HEK293T (cell line): ENCODE data around the gene GCLM.

ENCODE experiments used
- ARNT ChIP-seq: fragments of 450-650 bp; IDR thresholded peaks from 2 replicates; pipeline ENCODE4 v1.6.1; 2017; ENCODE audit warnings: mild to moderate bottlenecking
- BHLHE40 ChIP-seq: fragments of 450-650 bp; IDR thresholded peaks from 2 replicates; pipeline ENCODE4 v1.6.1; 2016; ENCODE audit warnings: mild to moderate bottlenecking, moderate library complexity, borderline replicate concordance
- ELF4 ChIP-seq: fragments of 450-650 bp; IDR thresholded peaks from 2 replicates; pipeline ENCODE4 v1.6.1; 2017; ENCODE audit warnings: antibody characterized with exemption
- FOXA1 ChIP-seq: fragments of 450-650 bp; IDR thresholded peaks from 2 replicates; pipeline ENCODE4 v1.6.1; 2016; ENCODE audit warnings: mild to moderate bottlenecking
- HDGF ChIP-seq: fragments of 450-650 bp; IDR thresholded peaks from 2 replicates; pipeline ENCODE4 v1.6.1; 2017; ENCODE audit warnings: antibody characterized with exemption, borderline replicate concordance
- L3MBTL2 ChIP-seq: fragments of 450-650 bp; conservative IDR thresholded peaks from 2 replicates; pipeline ENCODE4 v1.6.1; 2016; ENCODE audit warnings: mild to moderate bottlenecking
- LEF1 ChIP-seq: fragments of 450-650 bp; IDR thresholded peaks from 2 replicates; pipeline ENCODE4 v1.6.1; 2017; ENCODE audit warnings: mild to moderate bottlenecking, borderline replicate concordance
- NFRKB ChIP-seq: fragments of 450-650 bp; IDR thresholded peaks from 2 replicates; pipeline ENCODE4 v1.6.1; 2016; ENCODE audit warnings: mild to moderate bottlenecking, moderate library complexity
- PKNOX1 ChIP-seq: fragments of 450-650 bp; IDR thresholded peaks from 2 replicates; pipeline ENCODE4 v1.6.1; 2016
- SP1 ChIP-seq: fragments of 450-650 bp; IDR thresholded peaks from 2 replicates; pipeline ENCODE4 v1.6.1; 2017
- SUZ12 ChIP-seq: fragments of 450-650 bp; IDR thresholded peaks from 2 replicates; pipeline ENCODE4 v1.6.1; 2016; ENCODE audit warnings: mild to moderate bottlenecking
- ZNF384 ChIP-seq: fragments of 450-650 bp; IDR thresholded peaks from 2 replicates; pipeline ENCODE4 v1.6.1; 2016

GRCh38 chr1:93841771-93842170 lies 67.5 kb downstream of the GCLM start:
- TF ChIP-seq PKNOX1: no peak
- TF ChIP-seq FOXA1: no peak
- no peak for TF ChIP-seq HDGF
- TF ChIP-seq ARNT: no peak
- TF ChIP-seq NFRKB: no peak
- no peak for TF ChIP-seq ELF4
- no peak for TF ChIP-seq LEF1
- TF ChIP-seq SP1: no peak
- no peak for TF ChIP-seq ZNF384
- no peak for TF ChIP-seq BHLHE40
- TF ChIP-seq SUZ12: no peak
- no peak for TF ChIP-seq L3MBTL2
